Measurements from ENCODE around the gene THADA.
"Not testable (repeated sequence)": the region's sequence is repeated elsewhere in the genome, so short reads cannot be mapped to it uniquely, and the experiment has no call there.

Gene THADA

GRCh38 chr2:43460174-43460546 lies 135.7 kb downstream of the THADA start:
- DNase-seq, result peak; percentile 65

GRCh38 chr2:43459446-43460173 lies 136.2 kb downstream of the THADA start:
- DNase-seq, result no peak

DNA sequence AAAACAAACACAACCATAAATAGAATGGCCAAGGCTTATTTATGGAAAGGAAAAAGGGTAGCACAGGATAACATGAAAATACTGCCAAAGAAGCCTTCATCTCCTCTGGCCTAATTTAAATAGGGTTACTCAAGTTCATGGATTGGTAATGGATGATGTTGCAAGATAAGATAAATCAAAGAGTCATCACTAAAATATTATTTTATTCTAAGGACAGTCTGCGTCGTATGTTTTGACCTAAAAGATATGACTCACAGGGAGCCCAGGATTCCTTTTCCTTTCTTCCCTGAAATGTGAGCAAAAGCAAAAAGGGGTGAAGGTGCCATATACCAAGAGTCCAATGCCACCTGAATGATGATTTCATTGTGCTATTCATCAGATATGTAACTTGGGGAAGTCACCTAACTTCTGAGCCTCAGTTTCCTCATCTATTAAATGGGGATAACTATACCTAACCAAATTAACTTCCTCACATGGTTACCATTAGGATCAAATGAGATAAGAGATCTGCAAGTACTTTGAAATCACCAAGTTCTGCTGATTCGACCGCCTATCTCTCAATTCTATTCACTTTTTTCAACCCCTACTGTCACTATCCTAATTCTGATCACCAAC lies 137.7 kb downstream of the THADA start:
- no peak for DNase-seq

DNA sequence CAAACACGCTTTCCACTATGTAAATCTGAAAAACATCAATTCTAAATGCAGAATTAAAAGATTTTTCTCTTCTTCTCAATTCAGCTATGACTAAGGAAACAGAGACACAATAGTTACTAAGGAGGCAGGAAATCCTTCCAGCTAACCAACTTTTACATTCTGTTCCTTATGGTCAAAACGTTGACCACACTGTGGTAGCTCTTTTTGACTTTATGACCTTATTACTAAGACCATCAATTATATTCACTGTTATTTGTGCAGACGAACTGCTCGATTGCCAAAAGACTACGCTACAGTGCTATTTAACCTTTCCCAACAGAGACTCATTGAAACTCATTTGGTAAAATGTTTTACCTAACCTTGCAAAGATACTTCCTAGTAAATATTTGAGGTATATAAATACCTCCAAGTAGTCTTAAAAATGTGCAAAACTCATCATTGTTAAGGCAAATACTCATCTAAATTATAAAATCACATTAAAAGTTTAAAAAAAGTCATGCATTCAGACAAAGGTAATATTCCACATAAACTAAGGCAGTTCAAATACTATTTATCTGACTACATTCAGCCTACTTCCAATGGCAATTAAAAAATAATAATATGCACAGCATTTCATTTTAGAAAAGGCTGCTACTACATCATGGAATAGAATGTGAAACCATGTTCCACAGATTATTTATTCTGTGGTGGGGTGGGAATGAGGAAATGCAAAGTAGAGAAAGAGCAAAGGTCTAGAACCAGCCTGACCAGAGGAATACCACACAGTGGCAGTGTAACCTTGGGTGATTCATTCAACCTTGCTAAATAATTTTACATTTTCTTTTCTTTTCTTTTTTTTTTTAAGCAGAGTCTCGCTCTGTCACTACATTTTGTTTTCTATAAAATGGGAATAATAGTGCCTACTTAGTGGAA lies 139.9 kb downstream of the THADA start:
- DNase-seq, result no peak

DNA sequence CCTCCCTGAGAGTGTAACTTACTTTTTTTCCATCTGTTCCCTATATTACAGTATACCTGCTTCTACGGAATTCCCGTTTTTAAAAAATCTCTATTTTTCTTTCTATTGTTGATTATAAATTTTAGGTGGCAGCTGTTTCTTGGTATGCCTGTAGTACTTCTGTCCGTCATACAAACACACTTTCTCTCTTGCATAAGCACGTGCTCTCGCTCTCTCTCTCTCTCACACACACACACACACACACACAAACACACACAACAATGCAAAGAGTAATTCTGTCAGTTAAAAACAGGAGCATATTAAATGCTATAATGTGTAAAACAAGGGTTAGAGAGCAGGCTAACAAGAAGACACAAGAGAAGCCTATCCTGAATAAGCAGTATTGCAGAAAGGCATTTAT lies 140.5 kb downstream of the THADA start:
- no peak for DNase-seq

DNA sequence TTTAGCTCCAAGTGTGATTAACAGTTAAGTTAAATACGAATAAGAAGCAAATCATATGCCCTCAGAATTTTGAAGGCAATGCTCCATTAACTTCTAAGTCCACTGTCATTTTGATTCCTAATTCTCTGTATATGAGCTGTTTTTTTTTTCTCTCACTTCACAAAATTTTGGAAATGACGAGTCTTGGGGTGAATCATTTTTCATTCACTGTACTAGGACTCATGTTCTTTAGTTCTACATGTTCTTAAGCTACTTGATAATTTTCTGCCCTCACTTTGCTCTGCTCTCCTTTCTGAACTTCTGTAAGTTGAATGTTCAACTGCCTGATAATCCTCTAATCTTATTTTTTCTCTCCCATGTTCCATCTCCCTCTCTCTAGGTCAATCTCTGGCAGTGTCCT lies 141.0 kb downstream of the THADA start:
- DNase-seq, result no peak

DNA sequence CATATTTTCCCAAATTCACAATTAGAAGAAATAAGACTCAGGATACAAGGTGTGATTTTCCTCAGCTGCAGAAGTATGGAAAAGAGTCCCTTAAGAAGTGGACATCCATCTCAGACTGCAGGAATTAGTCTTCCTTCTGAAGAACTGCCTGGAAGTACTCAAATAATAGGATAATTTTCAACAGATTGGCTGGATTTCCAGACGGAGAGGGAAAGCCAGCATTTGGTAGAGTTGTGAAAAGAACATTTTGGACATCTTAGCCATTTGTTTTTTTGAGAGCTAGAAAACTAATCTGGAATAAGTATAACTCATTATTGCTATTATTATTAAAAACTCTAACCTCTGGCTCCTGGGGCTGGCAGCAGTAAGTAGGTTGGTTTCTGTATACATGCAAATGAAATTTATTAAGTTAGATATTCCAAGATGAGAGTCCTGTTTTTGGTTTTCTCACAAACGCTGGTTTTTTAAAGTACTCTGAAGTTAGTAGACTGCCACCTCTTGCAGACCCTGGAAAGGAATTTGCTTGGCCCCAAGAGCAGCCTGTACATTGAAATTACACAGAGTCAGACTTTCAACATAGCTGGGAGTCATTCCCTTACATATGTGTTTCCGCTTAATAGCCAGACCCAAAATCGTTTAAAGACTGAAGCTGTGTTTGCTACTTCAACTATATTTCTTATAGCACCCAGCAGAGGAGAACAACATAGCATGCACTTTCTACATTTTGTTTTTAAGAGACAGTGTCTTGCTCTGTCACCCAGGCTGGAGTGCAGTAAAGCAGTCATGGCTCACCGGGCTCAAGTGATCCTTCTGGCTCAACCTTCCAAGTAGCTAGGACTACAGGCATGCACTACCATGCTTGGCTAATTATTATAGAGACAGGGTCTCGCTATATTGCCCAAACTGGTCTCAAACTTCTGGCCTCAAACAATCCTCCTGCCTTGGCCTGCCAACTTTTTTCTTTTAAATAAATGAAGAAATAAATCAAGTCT lies 142.4 kb downstream of the THADA start:
- DNase-seq, result peak; percentile 65

DNA sequence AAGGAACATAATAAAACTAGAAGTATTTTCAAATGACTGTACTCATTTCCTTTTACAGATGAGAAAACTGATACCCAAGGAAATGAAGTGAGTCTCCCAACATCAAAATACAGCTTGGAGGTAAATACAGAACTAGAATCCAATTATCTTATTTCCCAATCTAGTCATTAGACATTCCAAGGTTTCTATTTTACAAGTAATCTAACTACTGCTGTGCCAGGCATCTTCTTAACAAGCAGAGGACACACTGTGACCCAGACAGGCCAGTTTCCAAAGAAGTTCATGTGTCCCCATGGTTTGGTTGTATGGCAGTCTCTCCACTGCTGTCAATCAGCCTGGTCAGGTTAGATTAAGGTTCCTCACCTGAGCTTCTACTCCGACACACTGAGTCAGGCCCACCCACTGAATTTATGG lies 143.5 kb downstream of the THADA start:
- no peak for DNase-seq

GRCh38 chr2:43450617-43451016 lies 145.2 kb downstream of the THADA start:
- DNase-seq, result no peak

GRCh38 chr2:43448822-43449110 lies 147.1 kb downstream of the THADA start:
- no peak for DNase-seq

DNA sequence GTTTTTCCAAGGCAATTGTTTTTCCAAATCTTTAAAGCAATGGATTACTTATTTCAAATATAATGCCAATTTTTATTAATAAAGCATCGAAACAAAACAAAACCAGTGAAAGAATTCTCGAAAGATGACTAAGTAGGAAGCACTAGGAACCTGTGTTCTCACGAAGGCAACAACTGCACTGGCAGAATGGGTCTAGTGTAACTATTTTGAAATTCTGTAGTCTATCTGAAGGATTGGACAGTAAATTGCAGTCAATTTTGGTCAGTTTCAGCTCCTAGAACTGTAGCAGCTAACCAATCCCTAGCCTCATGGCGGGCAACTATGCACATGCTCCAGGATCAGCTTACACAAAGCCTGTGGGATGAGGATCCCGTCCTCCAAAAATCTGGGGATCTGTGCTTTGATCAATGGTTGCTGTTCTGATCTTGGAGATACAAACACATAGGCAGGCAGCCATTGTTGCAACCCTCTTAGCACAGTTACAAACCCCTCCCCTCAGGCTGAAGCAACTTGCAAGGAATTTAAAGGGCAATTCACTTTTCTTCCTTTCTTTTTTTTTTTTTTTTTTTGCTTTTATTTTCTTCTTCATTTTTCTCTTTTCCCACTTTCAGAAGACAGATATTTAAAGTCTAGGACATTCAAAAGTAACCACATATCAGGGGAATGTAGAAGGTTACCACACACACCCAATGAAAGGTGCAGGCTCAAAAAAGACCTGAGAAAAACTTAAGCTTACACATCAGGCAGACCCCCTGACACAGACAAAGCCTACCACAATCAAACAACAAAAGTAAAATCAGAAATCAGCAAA lies 147.6 kb downstream of the THADA start:
- DNase-seq, result no peak

GRCh38 chr2:43446755-43447154 lies 149.1 kb downstream of the THADA start:
- not testable (repeated sequence) for DNase-seq

GRCh38 chr2:43445781-43446180 lies 150.1 kb downstream of the THADA start:
- no peak for DNase-seq

DNA sequence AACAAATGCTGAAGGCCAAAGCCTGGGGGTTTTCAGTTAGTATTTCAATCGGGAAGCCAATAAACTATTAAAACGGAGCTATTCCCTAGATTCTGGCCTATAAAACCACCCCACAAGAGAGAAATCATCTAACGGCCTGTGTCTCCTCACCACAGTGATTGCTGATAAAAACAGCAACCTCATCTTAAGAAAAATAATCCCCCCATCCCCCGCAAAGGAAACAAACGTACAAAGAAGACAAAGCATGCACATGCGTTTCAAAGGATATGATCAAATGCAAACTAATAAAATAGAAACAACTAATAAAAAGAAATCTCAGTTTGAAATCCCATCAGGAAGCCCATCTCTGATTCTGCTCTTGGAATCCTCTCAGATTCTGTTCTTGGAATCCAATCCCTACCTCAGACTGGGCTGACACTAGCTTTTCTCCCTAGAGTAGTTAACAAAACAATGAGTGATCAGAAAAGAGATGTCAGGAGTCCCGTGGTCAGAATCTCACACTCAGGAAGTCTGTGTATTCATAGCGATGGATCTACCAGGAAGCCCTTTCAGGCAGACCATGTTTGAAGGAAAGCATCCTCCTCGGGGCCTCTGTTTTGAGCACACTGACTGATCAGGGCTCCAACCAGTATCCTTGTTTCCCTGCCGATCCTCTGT lies 150.7 kb downstream of the THADA start:
- DNase-seq, result no peak

- no peak for DNase-seq
Measured at GRCh38 chr2:43443282-43443681, 152.6 kb downstream of the THADA start.

- no peak for DNase-seq
Measured at GRCh38 chr2:43441195-43441594, 154.6 kb downstream of the THADA start.

- DNase-seq, result no peak
Measured at GRCh38 chr2:43438858-43439655, 156.8 kb downstream of the THADA start.

DNA sequence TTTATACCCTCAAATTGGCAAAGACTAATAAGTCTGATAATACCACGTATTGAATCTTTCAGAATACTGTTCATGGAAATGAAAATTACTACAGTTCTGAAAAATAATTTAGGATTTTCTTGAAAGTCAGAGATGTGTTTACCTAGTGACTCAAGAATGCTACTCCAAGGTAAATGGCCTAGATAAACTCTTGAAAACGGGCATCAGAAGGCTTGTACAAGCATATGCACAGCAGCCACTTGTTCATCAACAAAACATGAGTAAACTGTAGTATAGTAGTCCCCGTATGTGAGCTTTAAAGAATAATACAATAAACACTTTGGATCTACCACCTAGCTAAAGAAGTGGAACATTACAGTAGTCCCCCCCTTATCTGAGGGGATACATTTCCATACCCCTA lies 157.5 kb downstream of the THADA start:
- no peak for DNase-seq

DNA sequence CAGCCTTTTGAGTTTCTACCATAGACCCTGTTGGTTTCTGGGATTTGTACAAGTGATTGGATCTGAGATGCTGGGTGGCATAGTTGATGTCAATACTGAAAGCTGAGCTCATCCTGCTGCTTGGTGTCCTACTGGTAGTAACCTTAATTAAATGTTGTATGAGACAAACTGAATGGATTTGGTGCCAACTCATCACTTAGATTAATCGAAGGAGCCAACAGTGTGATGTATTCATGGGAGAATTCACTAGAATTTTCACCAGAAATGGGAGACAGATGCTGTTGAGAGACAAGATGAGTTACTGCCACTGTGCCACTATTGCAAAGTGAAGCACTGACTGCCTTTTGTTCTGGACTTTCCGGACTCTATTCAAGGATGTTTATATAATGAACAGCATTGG lies 158.5 kb downstream of the THADA start:
- DNase-seq, result no peak

GRCh38 chr2:43436431-43436830 lies 159.4 kb downstream of the THADA start:
- no peak for DNase-seq

Data from right hindlimb (tissue), 1 donor.